GM19328 (cell line): ENCODE results near the gene SYT7.

Experiments used
- ATAC-seq: cut with Tn5 transposase; IDR thresholded peaks from one replicate; pipeline ENCODE4 v1.9.1; 2021; ENCODE audit warnings: mild to moderate bottlenecking, moderate library complexity; ENCODE audit not compliant: unreplicated experiment

Gene SYT7

GRCh38 chr11:61609000-61609979 is 28.4 kb upstream of the SYT7 start:
- no peak for ATAC-seq

- no peak for ATAC-seq
Measured at GRCh38 chr11:61607920-61608599, 27.2 kb upstream of the SYT7 start.

- no peak for ATAC-seq
Measured at GRCh38 chr11:61607426-61607825, 26.6 kb upstream of the SYT7 start.

- no peak for ATAC-seq
Measured at GRCh38 chr11:61603667-61604066, 22.8 kb upstream of the SYT7 start.

GRCh38 chr11:61602775-61603569 is 22.1 kb upstream of the SYT7 start:
- no peak for ATAC-seq

GRCh38 chr11:61601512-61601911 is 20.6 kb upstream of the SYT7 start:
- no peak for ATAC-seq

GRCh38 chr11:61599968-61600710 is 19.3 kb upstream of the SYT7 start:
- no peak for ATAC-seq

GRCh38 chr11:61598886-61599868 is 18.3 kb upstream of the SYT7 start:
- ATAC-seq, result no peak

GRCh38 chr11:61598374-61598773 is 17.5 kb upstream of the SYT7 start:
- ATAC-seq, result no peak

GRCh38 chr11:61596990-61597389 is 16.1 kb upstream of the SYT7 start:
- ATAC-seq, result no peak

- ATAC-seq, result no peak
Measured at GRCh38 chr11:61596542-61596941, 15.7 kb upstream of the SYT7 start.

- ATAC-seq, result no peak
Measured at GRCh38 chr11:61594907-61595257, 14.0 kb upstream of the SYT7 start.

GRCh38 chr11:61593151-61593550 is 12.3 kb upstream of the SYT7 start:
- no peak for ATAC-seq

GRCh38 chr11:61592176-61592575 is 11.3 kb upstream of the SYT7 start:
- no peak for ATAC-seq

- no peak for ATAC-seq
Measured at GRCh38 chr11:61589961-61590360, 9.1 kb upstream of the SYT7 start.

- no peak for ATAC-seq
Measured at GRCh38 chr11:61588728-61589191, 7.9 kb upstream of the SYT7 start.

GRCh38 chr11:61587951-61588727 is 7.3 kb upstream of the SYT7 start:
- ATAC-seq, result no peak

GRCh38 chr11:61587541-61587941 is 6.7 kb upstream of the SYT7 start:
- no peak for ATAC-seq
